Stromal cell of bone marrow (primary cell): ENCODE results near the gene GDF3.
"Not testable (repeated sequence)": the region's sequence is repeated elsewhere in the genome, so short reads cannot be mapped to it uniquely, and the experiment has no call there.

Experiments used
- DNase-seq: peaks from one replicate; pipeline ENCODE4 v3.0.0-alpha.2; 2012; ENCODE audit warnings: low read depth

Gene GDF3

DNA sequence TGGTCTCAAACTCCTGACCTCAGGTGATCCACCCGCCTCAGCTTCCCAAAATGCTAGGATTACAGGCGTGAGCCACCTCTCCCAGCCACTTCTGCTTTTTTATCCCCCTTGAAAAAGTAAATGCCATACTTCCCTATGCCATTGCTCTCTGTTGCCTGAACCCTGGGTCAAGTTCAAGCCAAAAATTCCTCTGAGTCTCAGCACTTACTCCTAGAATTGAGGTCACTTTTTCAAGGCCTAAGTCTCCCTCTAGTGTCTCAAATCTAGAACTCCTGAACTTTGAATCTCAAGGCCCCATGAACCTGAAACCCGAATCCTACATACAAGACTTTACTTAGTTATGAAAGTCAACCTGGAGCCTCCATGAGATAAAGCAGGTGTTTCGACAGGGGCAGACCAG lies 28.4 kb downstream of the GDF3 start:
- no peak for DNase-seq

DNA sequence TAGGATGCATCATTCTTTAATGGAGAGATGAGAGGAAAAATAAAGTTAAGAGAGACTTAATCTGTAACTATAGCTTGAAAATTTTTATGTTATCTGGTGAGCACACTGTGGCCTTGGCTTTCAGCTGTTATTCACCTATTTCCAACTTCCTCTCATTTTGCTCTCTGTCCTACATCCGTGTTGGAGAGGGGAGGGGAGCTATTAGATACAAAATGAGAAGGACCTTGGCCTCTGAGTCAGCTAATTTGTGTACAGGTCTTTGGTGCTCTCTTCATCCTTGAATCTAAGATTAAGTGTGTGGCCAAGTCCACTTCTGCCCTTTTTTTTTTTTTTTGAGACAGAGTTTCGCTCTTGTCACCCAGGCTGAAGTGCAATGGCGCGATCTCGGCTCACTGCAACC lies 29.0 kb downstream of the GDF3 start:
- no peak for DNase-seq

DNA sequence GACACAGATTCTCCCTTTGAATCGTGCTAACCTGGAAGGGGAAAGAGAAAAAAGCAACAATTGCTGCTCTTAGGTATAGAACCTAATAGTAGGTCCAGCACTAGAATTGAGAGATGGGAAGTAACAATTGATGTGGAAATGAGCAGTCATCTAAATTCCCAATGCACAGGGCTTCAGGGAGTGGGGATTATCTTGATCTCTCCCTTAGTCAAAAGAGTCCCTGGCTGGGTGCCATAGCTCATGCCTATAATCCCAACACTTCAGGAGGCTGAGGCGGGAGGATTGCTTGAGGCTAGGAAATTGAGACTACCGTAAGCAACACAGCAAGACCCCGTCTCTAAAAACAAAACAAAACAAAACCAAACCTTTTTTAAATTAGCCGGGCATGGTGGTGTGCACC lies 33.8 kb downstream of the GDF3 start:
- DNase-seq: no peak

DNA sequence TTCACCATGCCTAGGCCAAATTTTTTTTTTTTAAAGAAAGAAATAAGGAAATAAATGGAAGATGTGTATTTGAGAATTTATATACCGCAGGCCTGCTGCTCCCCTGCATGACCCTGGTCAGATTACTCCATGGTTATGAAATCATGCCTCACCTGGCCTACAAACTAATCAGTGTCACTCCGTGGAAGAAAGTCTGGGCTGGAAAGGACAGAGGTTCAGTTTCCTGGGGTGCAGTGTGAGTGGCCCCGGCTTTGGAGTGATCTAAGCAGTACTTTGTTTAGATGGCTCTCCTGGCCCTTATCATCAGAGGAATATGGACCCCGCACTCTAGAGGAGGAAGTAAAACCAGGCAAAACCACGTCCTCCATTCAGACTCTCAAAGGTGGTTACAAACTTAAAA lies 39.5 kb downstream of the GDF3 start:
- no peak for DNase-seq

DNA sequence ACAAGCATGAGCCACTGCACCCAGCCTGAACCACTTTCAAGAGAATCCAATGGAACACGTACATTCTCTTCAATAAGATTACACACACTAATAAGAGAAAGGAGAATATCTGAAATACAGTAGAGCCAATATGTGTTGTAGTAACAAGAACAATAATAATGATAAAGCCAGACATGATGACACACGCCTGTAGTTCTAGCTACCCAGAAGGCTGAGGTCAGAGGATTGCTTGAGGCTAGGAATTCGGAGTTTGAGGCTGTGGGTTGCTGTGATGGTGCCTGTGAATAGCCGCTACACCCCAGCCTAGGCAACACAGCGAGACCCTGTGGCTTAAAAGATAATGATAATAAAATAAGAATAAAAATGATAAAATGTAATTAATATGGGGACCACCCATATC lies 45.5 kb downstream of the GDF3 start:
- DNase-seq: no peak

DNA sequence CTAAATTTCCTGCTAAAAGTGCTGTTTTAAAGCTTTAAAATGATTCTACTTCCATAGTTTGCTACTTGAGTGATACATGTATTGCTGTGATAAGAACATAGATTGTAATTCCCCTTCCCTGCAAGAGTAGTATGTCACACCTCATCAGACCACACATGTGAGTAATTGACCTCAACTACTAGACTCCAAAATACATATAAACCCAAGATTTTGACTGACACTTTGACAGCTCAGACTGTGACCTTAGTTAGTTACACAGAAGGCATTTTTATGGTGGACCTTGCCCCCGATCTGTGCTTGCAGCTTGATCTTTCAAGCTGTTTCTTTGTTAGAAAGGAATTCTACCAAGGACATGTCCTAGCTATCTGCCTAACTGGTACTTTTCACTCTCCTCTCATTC lies 48.5 kb downstream of the GDF3 start:
- no peak for DNase-seq

DNA sequence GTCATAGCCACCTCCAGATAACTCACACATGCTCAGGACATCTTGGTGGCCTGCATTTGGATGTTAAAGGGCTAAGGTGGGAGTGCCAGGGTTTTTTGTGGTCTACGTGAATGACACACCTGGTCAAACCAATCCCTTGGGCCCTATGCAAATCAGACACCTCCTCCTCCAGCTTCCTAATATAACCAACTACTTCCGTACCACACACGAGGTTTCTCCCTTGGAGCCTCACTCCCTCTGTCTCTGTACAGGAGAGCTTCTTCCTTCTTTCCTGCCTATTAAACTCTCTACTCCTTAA lies 49.4 kb downstream of the GDF3 start:
- no peak for DNase-seq

DNA sequence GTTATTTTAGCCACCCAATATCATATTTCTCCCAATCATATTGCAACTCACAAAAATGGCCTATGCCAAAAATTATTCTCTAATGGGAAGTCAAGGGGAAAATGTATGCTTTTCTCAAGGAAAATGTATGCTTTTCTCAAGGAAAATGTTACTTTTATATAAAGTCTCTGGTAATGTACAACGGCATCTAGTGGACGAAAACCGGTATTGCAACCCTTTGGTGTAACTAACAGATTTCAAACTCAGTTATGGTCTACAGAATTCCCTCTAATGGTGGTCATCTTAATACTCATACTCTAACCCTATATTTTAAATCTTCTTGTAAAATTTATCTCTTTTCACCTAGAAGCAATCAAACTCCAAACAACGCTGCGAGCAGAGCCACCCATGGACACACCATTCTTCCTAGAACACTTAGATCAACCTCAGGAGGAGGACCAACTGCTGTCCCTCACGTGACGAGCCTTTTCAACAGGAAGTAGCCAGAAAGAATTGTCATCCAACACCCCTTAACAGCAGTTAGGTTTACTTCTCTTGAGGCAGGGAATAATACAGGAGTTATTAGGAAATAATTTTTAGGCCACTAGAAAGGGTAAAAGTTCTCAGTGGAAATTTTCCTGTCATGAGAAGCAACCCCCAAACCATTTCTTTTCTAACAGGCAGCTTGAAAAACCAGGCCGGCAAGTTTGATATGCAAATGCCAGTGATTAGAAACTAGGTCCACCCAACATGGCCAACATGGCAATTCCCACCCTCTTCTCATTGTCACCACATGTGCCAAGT lies 50.0 kb downstream of the GDF3 start:
- peak; percentile 15 for DNase-seq

DNA sequence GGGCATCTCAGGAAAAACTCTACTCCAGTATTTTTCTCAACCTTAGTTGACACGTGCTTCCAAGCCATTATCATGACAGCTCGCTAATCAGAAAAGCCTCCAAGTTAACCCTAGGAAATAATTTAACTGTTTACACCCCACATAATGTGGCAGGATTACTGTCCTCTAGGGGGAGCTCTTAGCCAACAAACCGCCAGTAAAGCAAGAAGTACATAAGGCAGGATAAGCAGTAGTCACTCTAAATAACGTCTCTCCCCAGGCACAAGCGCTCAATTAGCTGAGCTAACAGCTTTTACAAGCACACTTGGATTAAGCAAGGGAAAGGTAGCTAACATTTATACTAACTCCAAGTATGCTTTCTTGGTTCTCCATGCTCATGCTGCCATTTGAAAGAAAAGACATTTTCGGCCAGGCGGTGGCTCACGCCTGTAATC lies 52.7 kb downstream of the GDF3 start:
- DNase-seq: no peak

DNA sequence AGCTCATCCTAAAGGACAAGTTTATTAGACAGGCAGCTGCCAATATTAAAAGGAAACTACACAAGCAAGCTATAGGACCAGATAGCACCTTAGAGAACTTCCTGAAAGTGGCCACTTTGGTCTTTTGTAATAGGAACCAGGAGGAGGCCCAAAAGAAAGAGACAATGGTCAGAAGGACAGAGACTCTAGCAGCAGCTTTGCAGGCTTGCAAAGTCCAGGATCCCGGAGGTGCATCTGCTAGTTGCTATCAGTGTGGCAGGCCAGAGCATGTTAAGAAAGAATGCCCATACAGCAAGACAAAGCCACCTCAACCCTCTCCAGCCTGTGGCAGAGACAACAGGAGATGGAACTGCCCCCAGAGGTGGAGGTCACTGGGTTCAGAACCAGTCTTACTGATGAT lies 53.3 kb downstream of the GDF3 start:
- DNase-seq: no peak

DNA sequence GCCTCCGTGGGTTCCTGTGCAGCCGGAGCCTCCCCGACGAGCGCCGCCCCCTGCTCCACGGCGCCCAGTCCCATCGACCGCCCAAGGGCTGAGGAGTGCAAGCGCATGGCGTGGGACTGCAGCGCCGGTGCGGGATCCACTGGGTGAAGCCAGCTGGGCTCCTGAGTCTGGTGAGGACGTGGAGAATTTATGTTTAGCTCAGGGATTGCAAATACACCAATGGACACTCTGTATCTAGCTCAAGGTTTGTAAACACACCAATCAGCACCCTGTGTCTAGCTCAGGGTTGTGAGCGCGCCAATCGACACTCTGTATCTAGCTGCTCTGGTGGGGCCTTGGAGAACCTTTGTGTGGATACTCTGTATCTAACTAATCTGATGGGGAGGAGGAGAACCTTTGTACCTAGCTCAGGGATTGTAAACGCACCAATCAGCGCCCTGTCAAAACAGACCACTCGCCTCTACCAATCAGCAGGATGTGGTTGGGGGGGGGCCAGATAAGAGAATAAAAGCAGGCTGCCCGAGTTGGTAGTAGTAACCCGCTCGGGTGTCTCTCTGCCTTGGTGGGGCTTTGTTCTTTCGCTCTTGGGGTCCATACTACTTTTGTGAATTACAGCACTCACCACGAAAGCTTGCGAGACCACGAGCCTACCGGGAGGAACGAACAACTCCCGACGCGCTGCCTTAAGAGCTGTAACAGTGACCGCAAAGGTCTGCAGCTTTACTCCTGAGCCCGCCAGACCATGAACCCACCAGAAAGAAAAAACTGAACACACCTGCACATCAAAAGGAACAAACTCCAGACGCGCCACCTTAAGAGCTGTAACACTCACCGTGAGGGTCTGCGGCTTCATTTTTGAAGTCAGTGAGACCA lies 55.2 kb downstream of the GDF3 start:
- DNase-seq: not testable (repeated sequence)
